ENCODE results near the gene SCAF4.

DNA sequence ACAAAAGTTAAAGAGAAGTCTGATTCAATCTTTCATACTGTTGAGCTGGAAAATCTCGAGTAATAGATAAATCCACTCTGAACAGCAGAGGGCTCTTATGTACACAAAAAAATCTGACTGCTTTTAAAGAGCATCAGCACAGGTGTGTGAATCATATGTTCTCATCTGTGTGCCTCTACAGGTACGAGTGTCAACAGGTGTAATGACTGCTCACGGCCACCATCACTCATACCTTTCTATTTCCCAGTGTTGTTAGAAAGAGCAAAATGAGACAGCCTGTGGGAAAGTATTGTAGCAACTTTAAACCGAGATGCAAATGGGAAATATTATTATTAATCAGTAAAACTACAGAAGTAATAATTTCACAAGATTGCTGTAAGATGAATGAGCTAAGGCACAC is 49.0 kb upstream of the SCAF4 start:
- TF ChIP-seq, protein P1, sequence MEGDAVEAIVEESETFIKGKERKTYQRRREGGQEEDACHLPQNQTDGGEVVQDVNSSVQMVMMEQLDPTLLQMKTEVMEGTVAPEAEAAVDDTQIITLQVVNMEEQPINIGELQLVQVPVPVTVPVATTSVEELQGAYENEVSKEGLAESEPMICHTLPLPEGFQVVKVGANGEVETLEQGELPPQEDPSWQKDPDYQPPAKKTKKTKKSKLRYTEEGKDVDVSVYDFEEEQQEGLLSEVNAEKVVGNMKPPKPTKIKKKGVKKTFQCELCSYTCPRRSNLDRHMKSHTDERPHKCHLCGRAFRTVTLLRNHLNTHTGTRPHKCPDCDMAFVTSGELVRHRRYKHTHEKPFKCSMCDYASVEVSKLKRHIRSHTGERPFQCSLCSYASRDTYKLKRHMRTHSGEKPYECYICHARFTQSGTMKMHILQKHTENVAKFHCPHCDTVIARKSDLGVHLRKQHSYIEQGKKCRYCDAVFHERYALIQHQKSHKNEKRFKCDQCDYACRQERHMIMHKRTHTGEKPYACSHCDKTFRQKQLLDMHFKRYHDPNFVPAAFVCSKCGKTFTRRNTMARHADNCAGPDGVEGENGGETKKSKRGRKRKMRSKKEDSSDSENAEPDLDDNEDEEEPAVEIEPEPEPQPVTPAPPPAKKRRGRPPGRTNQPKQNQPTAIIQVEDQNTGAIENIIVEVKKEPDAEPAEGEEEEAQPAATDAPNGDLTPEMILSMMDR (IDR thresholded peaks at IDR 0.05; ENCODE audit: low read depth, low read length) = peak; percentile 47
- no peak for TF ChIP-seq EZH2phosphoT487 (IDR thresholded peaks at IDR 0.05; ENCODE audit: low read depth)

All from OCI-LY3 (cell line).